Liver (tissue), 3 donors: ENCODE results near the gene RABGGTA.

Experiments used
- FOXA1 ChIP-seq: IDR thresholded peaks from 2 replicates; pipeline ENCODE4 v1.6.1; 2016; ENCODE audit warnings: antibody characterized with exemption
- MAX ChIP-seq: IDR thresholded peaks from 2 replicates; pipeline ENCODE4 v1.6.1; 2016; ENCODE audit warnings: antibody characterized with exemption
- TAF1 ChIP-seq: conservative IDR thresholded peaks from 2 replicates; pipeline ENCODE4 v1.6.1; 2016; ENCODE audit warnings: antibody characterized with exemption, mild to moderate bottlenecking
- TF ChIP-seq, protein P1 (sequence below): IDR thresholded peaks from 2 replicates; pipeline ENCODE4 v1.6.1; 2016; ENCODE audit warnings: antibody characterized with exemption, mild to moderate bottlenecking
- TF ChIP-seq, protein P2 (sequence below): fragments of 150-350 bp; IDR thresholded peaks from 2 replicates; pipeline ENCODE4 v1.5.1; 2017; ENCODE audit warnings: improper control_type of control experiment, low read depth, low read length; ENCODE audit not compliant: missing input control
- donor health status: healthy.
- donor health status: healthy.

DNA sequence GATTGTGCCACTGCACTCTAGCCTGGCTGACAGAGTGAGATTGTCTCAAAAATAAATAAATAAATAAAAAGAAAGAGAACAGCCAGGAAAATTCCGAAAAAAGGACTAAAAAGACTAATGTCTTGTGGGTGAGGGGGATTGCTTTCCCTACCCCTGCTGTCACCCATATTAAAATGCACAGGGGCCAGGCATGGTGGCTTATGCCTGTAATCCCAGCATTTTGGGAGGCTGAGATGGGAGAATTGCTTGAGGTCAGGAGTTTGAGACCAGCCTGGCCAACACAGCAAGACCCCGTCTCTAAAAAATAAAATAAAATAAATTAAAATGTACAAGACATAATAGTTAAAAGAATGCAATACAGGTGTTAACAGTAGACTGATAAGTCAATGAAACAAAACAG, 22.1 kb upstream of the RABGGTA start:
- TF ChIP-seq TAF1: no peak
- no peak for TF ChIP-seq MAX
- TF ChIP-seq, protein P1, sequence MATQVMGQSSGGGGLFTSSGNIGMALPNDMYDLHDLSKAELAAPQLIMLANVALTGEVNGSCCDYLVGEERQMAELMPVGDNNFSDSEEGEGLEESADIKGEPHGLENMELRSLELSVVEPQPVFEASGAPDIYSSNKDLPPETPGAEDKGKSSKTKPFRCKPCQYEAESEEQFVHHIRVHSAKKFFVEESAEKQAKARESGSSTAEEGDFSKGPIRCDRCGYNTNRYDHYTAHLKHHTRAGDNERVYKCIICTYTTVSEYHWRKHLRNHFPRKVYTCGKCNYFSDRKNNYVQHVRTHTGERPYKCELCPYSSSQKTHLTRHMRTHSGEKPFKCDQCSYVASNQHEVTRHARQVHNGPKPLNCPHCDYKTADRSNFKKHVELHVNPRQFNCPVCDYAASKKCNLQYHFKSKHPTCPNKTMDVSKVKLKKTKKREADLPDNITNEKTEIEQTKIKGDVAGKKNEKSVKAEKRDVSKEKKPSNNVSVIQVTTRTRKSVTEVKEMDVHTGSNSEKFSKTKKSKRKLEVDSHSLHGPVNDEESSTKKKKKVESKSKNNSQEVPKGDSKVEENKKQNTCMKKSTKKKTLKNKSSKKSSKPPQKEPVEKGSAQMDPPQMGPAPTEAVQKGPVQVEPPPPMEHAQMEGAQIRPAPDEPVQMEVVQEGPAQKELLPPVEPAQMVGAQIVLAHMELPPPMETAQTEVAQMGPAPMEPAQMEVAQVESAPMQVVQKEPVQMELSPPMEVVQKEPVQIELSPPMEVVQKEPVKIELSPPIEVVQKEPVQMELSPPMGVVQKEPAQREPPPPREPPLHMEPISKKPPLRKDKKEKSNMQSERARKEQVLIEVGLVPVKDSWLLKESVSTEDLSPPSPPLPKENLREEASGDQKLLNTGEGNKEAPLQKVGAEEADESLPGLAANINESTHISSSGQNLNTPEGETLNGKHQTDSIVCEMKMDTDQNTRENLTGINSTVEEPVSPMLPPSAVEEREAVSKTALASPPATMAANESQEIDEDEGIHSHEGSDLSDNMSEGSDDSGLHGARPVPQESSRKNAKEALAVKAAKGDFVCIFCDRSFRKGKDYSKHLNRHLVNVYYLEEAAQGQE: no peak
- TF ChIP-seq FOXA1: no peak
- TF ChIP-seq, protein P2, sequence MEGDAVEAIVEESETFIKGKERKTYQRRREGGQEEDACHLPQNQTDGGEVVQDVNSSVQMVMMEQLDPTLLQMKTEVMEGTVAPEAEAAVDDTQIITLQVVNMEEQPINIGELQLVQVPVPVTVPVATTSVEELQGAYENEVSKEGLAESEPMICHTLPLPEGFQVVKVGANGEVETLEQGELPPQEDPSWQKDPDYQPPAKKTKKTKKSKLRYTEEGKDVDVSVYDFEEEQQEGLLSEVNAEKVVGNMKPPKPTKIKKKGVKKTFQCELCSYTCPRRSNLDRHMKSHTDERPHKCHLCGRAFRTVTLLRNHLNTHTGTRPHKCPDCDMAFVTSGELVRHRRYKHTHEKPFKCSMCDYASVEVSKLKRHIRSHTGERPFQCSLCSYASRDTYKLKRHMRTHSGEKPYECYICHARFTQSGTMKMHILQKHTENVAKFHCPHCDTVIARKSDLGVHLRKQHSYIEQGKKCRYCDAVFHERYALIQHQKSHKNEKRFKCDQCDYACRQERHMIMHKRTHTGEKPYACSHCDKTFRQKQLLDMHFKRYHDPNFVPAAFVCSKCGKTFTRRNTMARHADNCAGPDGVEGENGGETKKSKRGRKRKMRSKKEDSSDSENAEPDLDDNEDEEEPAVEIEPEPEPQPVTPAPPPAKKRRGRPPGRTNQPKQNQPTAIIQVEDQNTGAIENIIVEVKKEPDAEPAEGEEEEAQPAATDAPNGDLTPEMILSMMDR: no peak
